ENCODE data around the gene RHBDL2. TPM values are rescaled to one million over a fixed set of nuclear protein-coding genes. Genes with fewer than 3 reads are reported as not detected.
"Not testable (repeated sequence)": the region's sequence is repeated elsewhere in the genome, so short reads cannot be mapped to it uniquely, and the experiment has no call there.

The RHBDL2 gene
- polyA plus RNA-seq, 1 donor from 2014 or later = not detected

- no peaks in the 10 kb centered on the region for H3K27me3 Mint-ChIP-seq
- H3K4me3 Mint-ChIP-seq = no peak overlapping the region
- no peak overlapping the region for H3K27ac Mint-ChIP-seq
- H3K4me1 Mint-ChIP-seq = peaks cover 0 to 8% (median 5%) of the 10 kb centered on the region in 3 donors
- H3K9me3 Mint-ChIP-seq = no peaks in the 10 kb centered on the region
- H3K36me3 Mint-ChIP-seq = peaks cover 2% of the 10 kb centered on the region
Measured at GRCh38 chr1:38839363-38839762, 102.3 kb downstream of the RHBDL2 start.

GRCh38 chr1:38836316-38836715 lies 105.3 kb downstream of the RHBDL2 start:
- not testable (repeated sequence) for H3K4me1 Mint-ChIP-seq, H3K27ac Mint-ChIP-seq, H3K4me3 Mint-ChIP-seq, H3K27me3 Mint-ChIP-seq, H3K9me3 Mint-ChIP-seq, H3K36me3 Mint-ChIP-seq

Other genes with a start within 250 kb of the RHBDL2 start
- 10.6 TPM for gene RRAGC, start 82.1 kb downstream of the RHBDL2 start, polyA plus RNA-seq
- gene MYCBP, start 68.5 kb downstream of the RHBDL2 start, polyA plus RNA-seq = 35.6 TPM
- gene GJA9, start 60.2 kb downstream of the RHBDL2 start, polyA plus RNA-seq = not detected
- 75.8 TPM for gene AKIRIN1, start 49.4 kb upstream of the RHBDL2 start, polyA plus RNA-seq
- gene NDUFS5, start 84.5 kb upstream of the RHBDL2 start, polyA plus RNA-seq = 312 TPM

Measured in IgD-negative memory B cell (primary cell).